ACHN (cell line): ENCODE results near the gene TPM2.
"Not testable (repeated sequence)": the region's sequence is repeated elsewhere in the genome, so short reads cannot be mapped to it uniquely, and the experiment has no call there.

Source experiments
- DNase-seq: peaks from one replicate; pipeline ENCODE4 v3.0.0-alpha.2; 2015
- in situ Hi-C: cut with HindIII; loops from 2 replicates; pipeline ENCODE4 v1.10.0; 2017; ENCODE audit warnings: low sequenced_read_pairs, low pct_ligation_motif_present, low pct_unique_long_range_greater_than_20kb

The TPM2 gene

DNA sequence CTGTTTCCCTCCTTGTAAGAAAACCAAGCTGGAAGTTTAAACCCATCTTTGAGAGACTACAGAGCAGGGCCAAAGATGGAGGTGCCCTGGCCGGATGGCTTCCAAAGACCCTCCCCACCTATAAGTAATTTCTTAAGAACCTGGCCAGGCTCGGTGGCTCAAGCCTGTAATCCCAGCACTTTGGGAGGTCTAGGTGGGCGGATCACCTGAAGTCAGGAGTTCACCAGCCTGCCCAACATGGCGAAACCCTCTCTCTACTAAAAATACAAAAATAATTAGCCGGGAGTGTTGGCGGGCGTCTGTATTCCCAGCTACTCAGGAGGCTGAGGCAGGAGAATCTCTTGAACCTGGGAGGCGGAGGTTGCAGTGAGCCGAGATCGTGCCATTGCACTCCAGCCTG is 44.0 kb downstream of the TPM2 start:
- in situ Hi-C loops, DNase-seq: not testable (repeated sequence)

DNA sequence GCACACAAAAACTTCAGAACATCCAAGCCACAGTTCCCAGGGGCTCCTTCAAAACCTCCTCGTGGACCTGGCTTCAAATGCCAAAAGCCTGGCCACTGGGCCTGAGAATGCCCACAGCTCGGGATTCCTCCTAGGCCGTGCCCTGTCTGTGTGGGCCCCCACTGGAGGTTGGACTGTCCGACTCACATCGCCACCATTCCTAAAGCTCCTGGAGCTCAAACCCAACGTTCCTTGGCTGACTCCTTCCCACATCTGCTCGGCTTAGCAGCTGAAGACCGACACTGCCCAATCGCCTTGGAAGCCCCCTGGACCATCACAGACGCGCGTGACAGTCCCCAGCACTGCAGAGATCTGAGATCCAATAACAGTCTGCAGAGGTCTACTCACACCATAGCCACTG is 46.7 kb downstream of the TPM2 start:
- in situ Hi-C loops: no loop called here
- DNase-seq: no peak

DNA sequence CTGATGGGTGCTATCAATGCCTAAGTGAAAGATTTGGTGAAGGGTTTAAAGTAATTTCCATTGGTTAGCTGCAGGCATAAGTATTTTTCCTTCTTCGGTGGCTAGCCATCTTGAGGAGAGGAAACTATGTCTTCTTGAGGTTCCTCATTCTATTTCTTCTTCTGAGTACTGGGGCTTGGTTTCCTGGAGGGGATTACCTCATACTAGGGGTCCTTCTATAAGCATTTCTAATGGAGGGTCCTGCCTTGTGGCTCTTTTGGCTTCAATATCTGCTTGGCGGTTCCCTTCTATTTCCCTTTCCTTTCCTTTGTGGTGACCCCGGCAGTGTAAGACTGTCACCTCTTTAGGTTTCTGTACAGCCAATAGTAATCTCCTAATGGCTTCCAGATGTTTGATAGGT is 48.2 kb downstream of the TPM2 start:
- in situ Hi-C loops, DNase-seq: not testable (repeated sequence)

DNA sequence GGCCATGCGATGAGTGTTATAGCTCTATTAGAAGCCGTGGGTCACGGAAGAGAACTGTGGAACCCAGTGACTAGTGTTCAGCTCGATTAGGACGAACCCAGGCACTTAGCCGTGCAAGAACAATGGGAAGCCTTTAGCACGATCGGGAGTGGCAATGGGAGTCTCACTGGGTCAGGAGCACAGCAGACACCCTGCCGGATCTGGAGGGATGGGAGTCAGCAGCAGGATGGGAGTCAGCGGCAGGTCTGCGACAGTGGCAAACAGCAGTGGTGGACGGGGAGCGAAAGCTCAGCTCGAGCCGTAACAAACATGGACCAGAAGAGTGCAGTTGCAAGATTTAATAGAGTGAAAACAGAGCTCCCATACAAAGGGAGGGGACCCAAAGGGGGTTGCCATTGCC is 49.3 kb downstream of the TPM2 start:
- DNase-seq, in situ Hi-C loops: not testable (repeated sequence)

DNA sequence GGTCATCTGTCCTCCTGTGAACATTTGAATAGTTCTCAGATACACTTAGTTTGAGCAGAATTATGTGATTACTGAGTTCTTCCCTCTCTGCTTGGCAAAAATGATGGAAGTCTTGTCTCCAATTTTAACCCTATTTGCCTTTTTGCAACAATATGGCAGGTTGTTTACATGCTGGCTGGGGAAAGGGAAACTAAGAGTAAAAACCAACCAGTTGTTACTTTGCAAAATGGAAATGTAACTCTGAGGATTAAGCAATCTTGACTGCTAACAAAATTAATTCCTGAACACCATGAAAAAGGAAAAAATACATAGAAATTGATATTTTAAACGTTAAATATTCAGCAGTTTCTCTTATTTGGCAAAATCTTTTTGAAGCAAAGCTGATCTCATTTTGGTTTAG is 50.1 kb downstream of the TPM2 start:
- no peak for DNase-seq
- in situ Hi-C loops: no loop called here

DNA sequence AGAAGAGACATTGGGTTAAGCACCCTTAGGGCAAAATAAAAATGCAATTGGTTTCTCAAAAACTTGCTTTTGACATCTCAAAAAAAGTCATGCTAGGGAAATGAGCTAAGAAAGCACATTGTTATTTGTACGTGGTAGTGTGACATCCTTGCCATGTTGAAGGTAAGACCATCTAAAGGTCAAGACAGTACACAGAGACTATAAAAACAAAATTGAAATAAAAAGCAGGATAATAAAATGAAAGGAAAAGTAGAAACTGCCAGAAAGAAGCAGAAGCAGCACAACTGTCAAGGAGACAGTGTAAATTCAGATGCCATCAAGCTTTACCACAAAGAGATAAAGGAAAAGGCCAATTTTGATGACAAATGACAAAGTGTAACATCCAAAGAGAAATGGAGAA is 50.5 kb downstream of the TPM2 start:
- in situ Hi-C loops, DNase-seq: not testable (repeated sequence)

DNA sequence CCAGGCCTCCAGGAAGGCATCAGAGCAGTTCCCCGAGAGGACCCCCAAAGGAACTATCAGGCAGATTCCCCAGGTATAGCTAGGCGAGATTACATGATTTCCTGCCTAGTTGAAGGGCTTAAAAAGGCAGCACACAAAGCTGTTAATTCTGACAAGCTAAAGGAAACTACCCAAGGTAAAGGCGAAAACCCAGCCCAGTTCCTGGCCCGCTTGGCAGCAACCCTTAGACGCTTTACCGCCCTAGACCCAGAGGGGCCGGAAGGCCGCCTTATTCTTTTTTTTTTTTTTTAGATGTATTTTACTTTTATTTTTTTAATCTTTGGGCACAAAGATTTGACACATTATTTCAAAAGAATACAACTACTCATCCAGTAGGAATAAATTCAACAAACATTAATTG is 51.0 kb downstream of the TPM2 start:
- in situ Hi-C loops, DNase-seq: not testable (repeated sequence)

DNA sequence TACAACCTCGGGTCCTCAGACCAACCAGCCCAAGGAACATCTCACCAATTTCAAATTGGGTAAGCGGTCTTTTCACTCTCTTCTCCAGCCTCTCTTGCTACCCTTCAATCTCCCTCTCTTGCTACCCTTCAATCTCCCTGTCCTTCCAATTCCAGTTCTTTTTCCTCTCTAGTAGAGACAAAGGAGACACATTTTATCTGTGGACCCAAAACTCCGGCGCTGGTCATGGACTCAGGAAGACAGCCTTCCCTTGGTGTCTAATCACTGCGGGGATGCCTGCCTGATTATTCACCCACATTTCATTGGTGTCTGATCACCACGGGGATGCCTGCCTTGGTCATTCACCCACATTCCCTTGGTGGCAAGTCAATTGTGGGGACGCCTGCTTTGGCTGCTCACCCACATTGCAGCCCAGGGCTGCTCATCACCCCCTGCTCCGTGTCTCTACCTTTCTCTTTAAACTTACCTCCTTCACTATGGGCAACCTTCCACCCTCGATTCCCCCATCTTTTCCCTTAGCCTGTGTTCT is 52.2 kb downstream of the TPM2 start:
- DNase-seq, in situ Hi-C loops: not testable (repeated sequence)

DNA sequence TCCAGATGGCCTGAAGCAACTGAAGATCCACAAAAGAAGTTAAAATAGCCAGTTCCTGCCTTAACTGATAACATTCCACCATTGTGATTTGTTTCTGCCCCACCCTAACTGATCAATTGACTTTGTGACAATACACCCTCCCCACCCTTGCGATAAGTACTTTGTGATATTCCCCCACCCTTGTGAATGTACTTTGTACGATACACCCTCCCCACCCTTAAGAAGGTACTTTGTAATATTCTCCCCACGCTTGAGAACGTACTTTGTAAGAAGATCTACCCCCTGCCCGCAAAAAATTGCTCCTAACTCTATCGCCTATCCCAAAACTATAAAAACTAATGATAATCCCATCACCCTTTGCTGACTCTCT is 52.9 kb downstream of the TPM2 start:
- in situ Hi-C loops, DNase-seq: not testable (repeated sequence)

DNA sequence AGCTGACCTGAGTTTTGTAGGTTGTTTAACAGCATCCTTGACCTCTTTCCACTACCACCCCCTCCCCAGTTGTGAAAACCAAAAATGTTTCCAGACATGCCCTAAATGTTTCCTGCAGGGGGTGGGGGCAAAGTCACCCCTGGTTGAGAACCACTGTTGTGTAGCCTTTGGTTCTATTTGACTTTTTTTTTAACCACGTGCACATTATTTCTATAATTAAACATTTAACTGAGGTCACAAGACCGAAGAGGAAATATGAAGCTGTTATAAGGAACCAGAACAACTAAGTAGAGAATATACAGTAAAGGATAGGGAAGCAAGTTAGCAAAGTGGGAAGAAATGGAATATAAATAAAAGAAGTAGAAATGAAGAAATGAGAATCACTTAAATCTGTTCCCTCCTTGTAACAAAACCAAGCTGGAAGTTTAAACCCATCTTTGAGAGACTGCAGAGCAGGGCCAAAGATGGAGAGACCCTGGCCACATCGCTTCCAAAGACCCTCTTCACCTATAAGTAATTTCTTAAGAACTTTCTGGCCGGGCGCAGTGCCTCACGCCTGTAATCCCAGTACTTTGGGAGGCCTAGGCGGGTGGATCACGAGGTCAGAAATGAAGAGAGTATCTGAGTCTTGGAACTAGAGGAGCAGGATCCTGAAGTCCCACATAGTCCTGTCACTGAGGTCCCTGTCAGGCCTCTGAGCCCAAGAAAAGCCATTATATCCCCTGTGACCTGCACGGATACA is 53.4 kb downstream of the TPM2 start:
- DNase-seq: no peak
- in situ Hi-C loops: no loop called here

DNA sequence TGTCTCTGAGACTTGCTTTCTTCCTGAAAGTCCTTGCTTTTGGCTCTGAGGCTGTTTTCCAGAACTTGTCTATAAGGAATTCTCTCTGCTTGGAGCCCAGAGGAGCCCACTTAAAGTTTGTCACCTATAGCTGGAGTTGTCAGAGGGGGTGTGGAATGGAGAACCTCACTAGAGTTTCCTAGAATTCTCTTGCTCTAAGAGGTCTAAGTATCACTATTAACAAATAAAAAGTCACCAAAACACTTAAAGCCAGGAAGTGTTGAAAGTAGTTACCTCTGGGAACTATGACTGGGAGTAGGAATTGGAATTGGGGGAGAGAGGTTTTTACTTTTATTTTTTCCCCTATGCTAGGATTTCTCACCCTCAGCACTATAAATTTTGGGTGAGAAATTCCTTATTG is 54.0 kb downstream of the TPM2 start:
- in situ Hi-C loops: no loop called here
- DNase-seq: no peak
